Stomach smooth muscle (tissue), 2 donors: Measurements from ENCODE around the gene SLC6A2.
A peak's percentile ranks its signal among the peaks of the same experiment; 100 is the strongest.

Source experiments
- H3K27ac ChIP-seq: one replicate; pipeline ENCODE4 v1.7.0; 2013; ENCODE audit warnings: mild to moderate bottlenecking, low read length, inconsistent platforms
- H3K27me3 ChIP-seq, 2 donors: one replicate each; pipeline ENCODE4 v1.7.0; 2013; ENCODE audit warnings: low read length in 2 of 2; ENCODE audit not compliant: insufficient read depth in 2 of 2, control insufficient read depth in 1 of 2
- H3K36me3 ChIP-seq, 2 donors: one replicate each; pipeline ENCODE4 v1.7.0; 2013; ENCODE audit warnings: low read length in 2 of 2; ENCODE audit not compliant: control insufficient read depth in 2 of 2, insufficient read depth in 2 of 2
- H3K4me1 ChIP-seq: one replicate; pipeline ENCODE4 v1.7.0; 2013; ENCODE audit warnings: low read length; ENCODE audit not compliant: control insufficient read depth, insufficient read depth
- H3K4me3 ChIP-seq, 2 donors: one replicate each; pipeline ENCODE4 v1.7.0; 2013; ENCODE audit warnings: low read length in 2 of 2
- H3K9ac ChIP-seq, 2 donors: one replicate each; pipeline ENCODE4 v1.7.0; 2013; ENCODE audit warnings: low read length in 2 of 2, mild to moderate bottlenecking in 1 of 2
- H3K9me3 ChIP-seq, 2 donors: one replicate each; pipeline ENCODE4 v1.7.0; 2013; ENCODE audit warnings: low read length in 2 of 2; ENCODE audit not compliant: control insufficient read depth in 2 of 2
- donor health status: healthy.
- donor health status: Pancreatic carcinoma.

SLC6A2 gene

GRCh38 chr16:55647343-55647742 lies 8.4 kb upstream of the SLC6A2 start:
- H3K27me3 ChIP-seq = peaks cover 3 to 9% of the 10 kb centered on the region in 2 donors
- peaks cover 2% of the 10 kb centered on the region for H3K4me1 ChIP-seq
- no peak overlapping the region for H3K4me3 ChIP-seq
- no peaks in the 10 kb centered on the region for H3K9me3 ChIP-seq
- H3K9ac ChIP-seq = no peak overlapping the region
- no peaks in the 10 kb centered on the region for H3K36me3 ChIP-seq
- no peak overlapping the region for H3K27ac ChIP-seq

GRCh38 chr16:55647798-55648197 lies 8.0 kb upstream of the SLC6A2 start:
- Histone ChIP-seq H3K9me3 (no peaks in the 10 kb centered on the region), H3K27ac (no peak overlapping the region), H3K27me3 (peaks cover 3 to 9% of the 10 kb centered on the region in 2 donors), H3K9ac (no peak overlapping the region), H3K36me3 (no peaks in the 10 kb centered on the region), H3K4me3 (no peak overlapping the region), H3K4me1 (peaks cover 2% of the 10 kb centered on the region)

GRCh38 chr16:55651841-55652824 lies 3.7 kb upstream of the SLC6A2 start:
- Histone ChIP-seq H3K36me3 (no peaks in the 10 kb centered on the region), H3K4me1 (peaks cover 17% of the 10 kb centered on the region), H3K27ac (no peak overlapping the region), H3K9me3 (no peaks in the 10 kb centered on the region), H3K4me3 (no peak overlapping the region), H3K27me3 (peaks cover 29 to 34% of the 10 kb centered on the region in 2 donors), H3K9ac (no peak overlapping the region)

GRCh38 chr16:55653106-55653505 lies 2.7 kb upstream of the SLC6A2 start:
- Histone ChIP-seq H3K27me3 (peaks cover 29 to 38% of the 10 kb centered on the region in 2 donors), H3K9me3 (no peaks in the 10 kb centered on the region), H3K4me3 (no peak overlapping the region), H3K27ac (no peak overlapping the region), H3K36me3 (no peaks in the 10 kb centered on the region), H3K9ac (no peak overlapping the region), H3K4me1 (peaks cover 18% of the 10 kb centered on the region)

- peak overlapping the region in 1 of 2 donors; percentile 68 for H3K4me3 ChIP-seq
- H3K27me3 ChIP-seq = peaks cover 29 to 38% of the 10 kb centered on the region in 2 donors
- no peak overlapping the region for H3K9ac ChIP-seq
- no peaks in the 10 kb centered on the region for H3K36me3 ChIP-seq
- H3K4me1 ChIP-seq = peaks cover 18% of the 10 kb centered on the region
- no peak overlapping the region for H3K27ac ChIP-seq
- no peaks in the 10 kb centered on the region for H3K9me3 ChIP-seq
Observed at GRCh38 chr16:55655381-55655896, 349 bp upstream of the SLC6A2 start.

GRCh38 chr16:55656691-55657092 lies 904 bp downstream of the SLC6A2 start:
- Histone ChIP-seq H3K9ac (no peak overlapping the region), H3K4me3 (peak overlapping the region in 1 of 2 donors; percentile 68), H3K27ac (no peak overlapping the region)

GRCh38 chr16:55657616-55658015 lies 1.8 kb downstream of the SLC6A2 start:
- Histone ChIP-seq H3K9ac (no peak overlapping the region), H3K4me3 (no peak overlapping the region), H3K27me3 (peaks cover 26 to 33% of the 10 kb centered on the region in 2 donors), H3K4me1 (peaks cover 21% of the 10 kb centered on the region), H3K9me3 (no peaks in the 10 kb centered on the region), H3K36me3 (no peaks in the 10 kb centered on the region), H3K27ac (no peak overlapping the region)

More at GRCh38 chr16:55656691-55657092, 904 bp downstream of the SLC6A2 start:
- peaks cover 19% of the 10 kb centered on the region for H3K4me1 ChIP-seq
- H3K27me3 ChIP-seq = peaks cover 26 to 33% of the 10 kb centered on the region in 2 donors
- H3K9me3 ChIP-seq = no peaks in the 10 kb centered on the region
- no peaks in the 10 kb centered on the region for H3K36me3 ChIP-seq

- Histone ChIP-seq H3K27ac (no peak overlapping the region), H3K4me3 (no peak overlapping the region), H3K4me1 (peaks cover 21% of the 10 kb centered on the region), H3K9ac (no peak overlapping the region), H3K27me3 (peaks cover 24 to 30% of the 10 kb centered on the region in 2 donors), H3K9me3 (peaks cover 0 to 2% of the 10 kb centered on the region in 2 donors), H3K36me3 (no peaks in the 10 kb centered on the region)
Observed at GRCh38 chr16:55658898-55659420, 3.2 kb downstream of the SLC6A2 start.

GRCh38 chr16:55660026-55660425 lies 4.2 kb downstream of the SLC6A2 start:
- Histone ChIP-seq H3K9me3 (peaks cover 0 to 2% of the 10 kb centered on the region in 2 donors), H3K4me3 (no peak overlapping the region), H3K9ac (no peak overlapping the region), H3K27ac (no peak overlapping the region), H3K4me1 (peaks cover 21% of the 10 kb centered on the region), H3K27me3 (peaks cover 14 to 24% of the 10 kb centered on the region in 2 donors), H3K36me3 (no peaks in the 10 kb centered on the region)

GRCh38 chr16:55660828-55661227 lies 5.0 kb downstream of the SLC6A2 start:
- Histone ChIP-seq H3K9ac (no peak overlapping the region), H3K27ac (no peak overlapping the region), H3K36me3 (no peaks in the 10 kb centered on the region), H3K4me3 (no peak overlapping the region), H3K9me3 (peaks cover 0 to 2% of the 10 kb centered on the region in 2 donors), H3K27me3 (peaks cover 8 to 16% of the 10 kb centered on the region in 2 donors), H3K4me1 (peaks cover 17% of the 10 kb centered on the region)
